ENCODE measurements around the gene S100A5.

DNA sequence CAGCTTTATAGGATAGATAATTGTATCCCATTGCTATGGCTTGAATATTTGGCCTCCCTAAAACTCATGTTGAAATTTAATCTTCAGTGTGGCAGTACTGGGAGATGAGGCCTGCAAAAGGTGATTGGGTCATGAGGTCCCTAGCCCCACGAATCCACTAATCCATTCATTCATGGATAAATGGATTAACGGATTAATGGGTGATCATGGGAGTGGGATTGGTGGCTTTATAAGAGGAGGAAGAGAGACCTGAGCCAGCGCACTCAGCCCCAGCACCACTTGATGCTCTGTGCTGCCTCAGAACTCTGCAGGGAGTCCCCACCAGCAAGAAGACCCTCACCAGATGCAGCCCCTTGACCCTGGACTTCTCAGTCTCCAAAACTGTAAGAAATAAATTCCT lies 37.0 kb downstream of the S100A5 start:
- TF ChIP-seq BMI1 (IDR thresholded peaks at IDR 0.05; ENCODE audit: borderline replicate concordance) (no peak), POLR2AphosphoS5 (IDR thresholded peaks at IDR 0.05; ENCODE audit: low read length) (no peak), RFX5 (IDR thresholded peaks at IDR 0.05; ENCODE audit: low read depth, low read length) (no peak), SMC3 (IDR thresholded peaks at IDR 0.05; ENCODE audit: borderline replicate concordance, low read length) (no peak)
- TF ChIP-seq, protein P1, sequence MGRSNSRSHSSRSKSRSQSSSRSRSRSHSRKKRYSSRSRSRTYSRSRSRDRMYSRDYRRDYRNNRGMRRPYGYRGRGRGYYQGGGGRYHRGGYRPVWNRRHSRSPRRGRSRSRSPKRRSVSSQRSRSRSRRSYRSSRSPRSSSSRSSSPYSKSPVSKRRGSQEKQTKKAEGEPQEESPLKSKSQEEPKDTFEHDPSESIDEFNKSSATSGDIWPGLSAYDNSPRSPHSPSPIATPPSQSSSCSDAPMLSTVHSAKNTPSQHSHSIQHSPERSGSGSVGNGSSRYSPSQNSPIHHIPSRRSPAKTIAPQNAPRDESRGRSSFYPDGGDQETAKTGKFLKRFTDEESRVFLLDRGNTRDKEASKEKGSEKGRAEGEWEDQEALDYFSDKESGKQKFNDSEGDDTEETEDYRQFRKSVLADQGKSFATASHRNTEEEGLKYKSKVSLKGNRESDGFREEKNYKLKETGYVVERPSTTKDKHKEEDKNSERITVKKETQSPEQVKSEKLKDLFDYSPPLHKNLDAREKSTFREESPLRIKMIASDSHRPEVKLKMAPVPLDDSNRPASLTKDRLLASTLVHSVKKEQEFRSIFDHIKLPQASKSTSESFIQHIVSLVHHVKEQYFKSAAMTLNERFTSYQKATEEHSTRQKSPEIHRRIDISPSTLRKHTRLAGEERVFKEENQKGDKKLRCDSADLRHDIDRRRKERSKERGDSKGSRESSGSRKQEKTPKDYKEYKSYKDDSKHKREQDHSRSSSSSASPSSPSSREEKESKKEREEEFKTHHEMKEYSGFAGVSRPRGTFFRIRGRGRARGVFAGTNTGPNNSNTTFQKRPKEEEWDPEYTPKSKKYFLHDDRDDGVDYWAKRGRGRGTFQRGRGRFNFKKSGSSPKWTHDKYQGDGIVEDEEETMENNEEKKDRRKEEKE (IDR thresholded peaks at IDR 0.05) = no peak
- TF ChIP-seq, protein P2, sequence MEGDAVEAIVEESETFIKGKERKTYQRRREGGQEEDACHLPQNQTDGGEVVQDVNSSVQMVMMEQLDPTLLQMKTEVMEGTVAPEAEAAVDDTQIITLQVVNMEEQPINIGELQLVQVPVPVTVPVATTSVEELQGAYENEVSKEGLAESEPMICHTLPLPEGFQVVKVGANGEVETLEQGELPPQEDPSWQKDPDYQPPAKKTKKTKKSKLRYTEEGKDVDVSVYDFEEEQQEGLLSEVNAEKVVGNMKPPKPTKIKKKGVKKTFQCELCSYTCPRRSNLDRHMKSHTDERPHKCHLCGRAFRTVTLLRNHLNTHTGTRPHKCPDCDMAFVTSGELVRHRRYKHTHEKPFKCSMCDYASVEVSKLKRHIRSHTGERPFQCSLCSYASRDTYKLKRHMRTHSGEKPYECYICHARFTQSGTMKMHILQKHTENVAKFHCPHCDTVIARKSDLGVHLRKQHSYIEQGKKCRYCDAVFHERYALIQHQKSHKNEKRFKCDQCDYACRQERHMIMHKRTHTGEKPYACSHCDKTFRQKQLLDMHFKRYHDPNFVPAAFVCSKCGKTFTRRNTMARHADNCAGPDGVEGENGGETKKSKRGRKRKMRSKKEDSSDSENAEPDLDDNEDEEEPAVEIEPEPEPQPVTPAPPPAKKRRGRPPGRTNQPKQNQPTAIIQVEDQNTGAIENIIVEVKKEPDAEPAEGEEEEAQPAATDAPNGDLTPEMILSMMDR (IDR thresholded peaks at IDR 0.05 in 2 of 3, conservative IDR thresholded peaks at IDR 0.05 in 1 of 3; ENCODE audit: control insufficient read depth in 2 of 3, extremely low read depth in 1 of 3, insufficient read depth in 1 of 3, low read depth in 3 of 3, low read length in 3 of 3) = no peak
- TF ChIP-seq, protein P3, sequence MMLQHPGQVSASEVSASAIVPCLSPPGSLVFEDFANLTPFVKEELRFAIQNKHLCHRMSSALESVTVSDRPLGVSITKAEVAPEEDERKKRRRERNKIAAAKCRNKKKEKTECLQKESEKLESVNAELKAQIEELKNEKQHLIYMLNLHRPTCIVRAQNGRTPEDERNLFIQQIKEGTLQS (IDR thresholded peaks at IDR 0.05; ENCODE audit: borderline replicate concordance, extremely low read depth, low read depth, low read length) = no peak

All from GM12878 (cell line).